NT2/D1 (cell line): ENCODE results near the gene ZNF524.

ENCODE experiments used
- DNase-seq: peaks from one replicate; pipeline ENCODE4 v3.0.0-alpha.2; 2011; ENCODE audit warnings: low read depth, low spot score
- H3K27me3 ChIP-seq: 2 replicates; pipeline ENCODE4 v1.6.0; 2011; ENCODE audit warnings: mild to moderate bottlenecking; ENCODE audit not compliant: insufficient read length, insufficient read depth
- H3K36me3 ChIP-seq: 2 replicates; pipeline ENCODE4 v1.6.1; 2011; ENCODE audit warnings: mild to moderate bottlenecking, low read length, mixed read lengths; ENCODE audit not compliant: insufficient read depth, insufficient read length
- H3K4me1 ChIP-seq: 2 replicates; pipeline ENCODE4 v1.5.1; 2011; ENCODE audit not compliant: insufficient read depth, insufficient read length
- H3K4me3 ChIP-seq: 2 replicates; pipeline ENCODE4 v1.5.1; 2011; ENCODE audit warnings: low read depth; ENCODE audit not compliant: insufficient read length
- H3K9ac ChIP-seq: 2 replicates; pipeline ENCODE4 v1.6.0; 2011; ENCODE audit warnings: low read depth; ENCODE audit not compliant: insufficient read length
- H3K9me3 ChIP-seq: 2 replicates; pipeline ENCODE4 v1.5.1; 2011; ENCODE audit warnings: mild to moderate bottlenecking, low read length; ENCODE audit not compliant: insufficient read depth
- SUZ12 ChIP-seq: IDR thresholded peaks from 2 replicates; pipeline ENCODE4 v1.6.1; 2011; ENCODE audit not compliant: insufficient read length, insufficient read depth; ENCODE audit errors: extremely low read depth
- YY1 ChIP-seq: IDR thresholded peaks from 2 replicates; pipeline ENCODE4 v1.6.1; 2011; ENCODE audit not compliant: insufficient read length, insufficient read depth
- ZNF274 ChIP-seq: IDR thresholded peaks from 2 replicates; pipeline ENCODE4 v1.6.1; 2011; ENCODE audit warnings: mild to moderate bottlenecking, low read depth, low read length

Gene ZNF524

DNA sequence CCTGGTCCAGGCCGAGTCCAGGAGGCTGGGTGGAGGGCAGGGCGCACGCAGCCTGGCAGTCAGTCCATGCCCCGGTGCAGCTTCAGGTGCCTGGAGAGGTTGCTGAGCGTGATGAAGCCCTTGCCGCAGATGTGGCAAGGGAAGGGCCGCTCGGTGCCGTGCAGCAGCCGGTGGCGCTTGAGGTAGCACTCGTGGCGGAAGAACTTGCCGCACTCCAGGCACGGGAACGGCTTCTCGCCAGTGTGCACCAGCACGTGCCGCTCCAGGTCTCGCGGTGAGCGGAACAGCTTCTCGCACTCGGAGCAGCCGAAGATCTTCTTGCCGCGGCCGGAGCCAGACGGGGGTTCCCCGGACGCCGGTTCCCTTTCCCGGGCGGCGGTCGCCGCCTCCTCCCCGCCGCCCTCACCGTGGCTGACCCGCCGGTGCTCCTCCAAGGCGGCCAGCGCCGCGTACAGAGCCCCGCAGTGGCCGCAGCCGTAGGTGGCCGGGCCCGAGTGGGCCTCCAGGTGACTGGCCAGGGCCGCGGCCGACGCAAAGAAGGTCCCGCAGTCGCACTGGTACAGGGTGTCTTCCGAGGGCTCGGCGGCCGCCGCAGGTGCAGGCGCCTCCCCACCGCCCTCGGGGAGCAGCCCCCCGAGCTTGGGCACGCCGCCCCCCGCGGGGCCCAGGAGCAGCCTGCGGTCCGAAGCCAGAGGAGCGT lies 7.5 kb upstream of the ZNF524 start:
- Histone ChIP-seq H3K36me3 (peaks cover 40% of the 10 kb centered on the region), H3K4me3 (no peak overlapping the region), H3K9ac (no peak overlapping the region), H3K27me3 (no peaks in the 10 kb centered on the region), H3K9me3 (no peaks in the 10 kb centered on the region), H3K4me1 (peaks cover 4% of the 10 kb centered on the region)
- TF ChIP-seq SUZ12: no peak
- TF ChIP-seq ZNF274: no peak
- TF ChIP-seq YY1: no peak
- no peak for DNase-seq

DNA sequence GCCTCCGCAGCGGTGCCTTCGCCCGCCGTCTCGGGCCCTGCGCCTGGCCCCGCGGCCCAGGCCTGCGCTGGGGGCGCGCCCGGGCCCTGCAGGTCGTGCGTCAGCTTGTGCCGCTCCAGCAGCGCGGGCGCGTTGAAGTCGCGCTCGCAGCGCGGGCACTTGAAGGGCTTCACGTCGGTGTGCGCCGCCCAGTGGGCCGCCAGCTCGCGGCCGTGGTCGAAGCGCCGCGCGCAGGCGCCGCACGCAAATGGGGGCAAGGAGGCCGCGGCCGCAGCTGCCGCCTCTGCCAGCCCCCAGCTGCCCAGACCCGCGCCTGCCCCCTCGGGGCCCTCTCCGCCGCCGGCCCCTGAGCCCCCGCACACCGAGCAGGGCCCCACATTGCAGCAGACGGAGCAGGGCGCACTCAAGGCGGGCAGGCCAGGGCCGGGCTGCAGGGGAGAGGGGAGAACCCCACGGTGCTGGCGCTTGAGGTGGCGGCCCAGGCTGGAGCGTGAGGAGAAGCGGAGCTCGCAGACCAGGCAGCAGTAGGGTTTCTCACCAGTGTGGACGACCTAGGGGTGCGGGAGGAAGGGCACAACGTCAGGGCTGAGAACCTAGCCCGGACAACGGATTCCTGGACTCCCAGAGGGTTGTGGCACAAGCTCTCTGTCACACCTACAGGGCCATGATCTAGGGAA lies 6.9 kb upstream of the ZNF524 start:
- Histone ChIP-seq H3K9ac (no peak overlapping the region), H3K4me1 (peaks cover 4% of the 10 kb centered on the region), H3K9me3 (no peaks in the 10 kb centered on the region), H3K36me3 (peaks cover 47% of the 10 kb centered on the region), H3K4me3 (no peak overlapping the region), H3K27me3 (no peaks in the 10 kb centered on the region)
- no peak for DNase-seq
- TF ChIP-seq SUZ12: no peak

GRCh38 chr19:55594996-55595545 lies 5.0 kb upstream of the ZNF524 start:
- no peaks in the 10 kb centered on the region for H3K27me3 ChIP-seq
- no peaks in the 10 kb centered on the region for H3K9me3 ChIP-seq
- H3K9ac ChIP-seq: no peak overlapping the region
- no peak overlapping the region for H3K4me3 ChIP-seq
- peaks cover 47% of the 10 kb centered on the region for H3K36me3 ChIP-seq
- TF ChIP-seq YY1 (no peak), SUZ12 (no peak), ZNF274 (no peak)
- H3K4me1 ChIP-seq: peaks cover 1% of the 10 kb centered on the region
- no peak for DNase-seq

DNA sequence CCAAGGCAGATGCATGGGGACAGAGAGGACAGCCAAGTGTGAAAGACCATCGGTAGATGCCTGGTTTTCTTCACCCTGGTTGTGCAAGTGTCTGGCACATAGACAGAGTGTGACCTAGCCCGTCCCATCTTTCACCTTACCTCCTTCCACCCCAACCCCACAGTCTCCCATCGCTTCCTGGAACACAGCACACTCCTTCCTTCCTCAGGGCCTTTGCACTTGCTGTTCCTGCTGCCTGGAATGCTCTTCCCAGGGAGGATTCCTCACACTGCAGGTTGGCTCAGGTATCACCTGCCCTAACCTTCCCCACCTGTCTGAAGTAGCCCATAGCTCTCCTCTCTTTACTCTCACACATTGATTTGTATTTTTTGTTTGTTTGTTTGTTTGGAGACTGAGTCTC lies 3.8 kb upstream of the ZNF524 start:
- Histone ChIP-seq H3K9ac (no peak overlapping the region), H3K36me3 (peaks cover 47% of the 10 kb centered on the region), H3K9me3 (no peaks in the 10 kb centered on the region), H3K4me3 (no peak overlapping the region), H3K27me3 (no peaks in the 10 kb centered on the region), H3K4me1 (no peaks in the 10 kb centered on the region)
- DNase-seq: no peak
- no peak for TF ChIP-seq SUZ12
- no peak for TF ChIP-seq ZNF274
- no peak for TF ChIP-seq YY1

- TF ChIP-seq ZNF274 (no peak), SUZ12 (no peak), YY1 (no peak)
- no peak overlapping the region for H3K4me3 ChIP-seq
These were observed 2.6 kb upstream of the ZNF524 start for GRCh38 chr19:55597501-55597921.

DNA sequence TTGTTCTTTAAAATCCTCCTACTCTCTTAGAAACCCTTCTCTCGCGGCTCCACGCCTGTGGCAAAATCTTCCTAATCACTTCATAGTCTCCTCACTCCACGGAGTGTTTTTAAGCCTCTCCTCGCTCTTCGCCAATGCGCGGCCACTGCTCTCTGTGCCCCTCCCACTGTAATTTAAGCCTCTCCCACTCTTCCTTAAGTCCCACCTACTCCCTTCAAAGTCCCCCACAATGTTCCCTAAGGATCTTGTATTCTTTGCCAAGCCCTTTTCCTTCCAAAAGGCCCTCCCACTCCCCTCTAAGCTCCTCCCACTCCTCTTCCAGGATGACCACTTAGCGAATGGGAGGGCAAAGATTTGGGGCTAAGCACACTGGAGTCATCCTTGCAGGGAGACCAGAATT lies 2.1 kb upstream of the ZNF524 start:
- Histone ChIP-seq H3K4me1 (no peaks in the 10 kb centered on the region), H3K9ac (no peak overlapping the region), H3K9me3 (no peaks in the 10 kb centered on the region), H3K36me3 (peaks cover 37% of the 10 kb centered on the region), H3K4me3 (no peak overlapping the region), H3K27me3 (no peaks in the 10 kb centered on the region)
- TF ChIP-seq ZNF274 (no peak), SUZ12 (no peak), YY1 (no peak)
- no peak for DNase-seq

More at GRCh38 chr19:55597501-55597921, 2.6 kb upstream of the ZNF524 start:
- no peak for DNase-seq
- H3K9ac ChIP-seq: no peak overlapping the region
- no peaks in the 10 kb centered on the region for H3K9me3 ChIP-seq
- no peaks in the 10 kb centered on the region for H3K27me3 ChIP-seq
- no peaks in the 10 kb centered on the region for H3K4me1 ChIP-seq
- H3K36me3 ChIP-seq: peaks cover 40% of the 10 kb centered on the region

- H3K27me3 ChIP-seq: no peaks in the 10 kb centered on the region
- peak overlapping the region; percentile 77 for H3K9ac ChIP-seq
- peak overlapping the region; percentile 75 for H3K4me3 ChIP-seq
- H3K4me1 ChIP-seq: no peaks in the 10 kb centered on the region
- peak; percentile 89 for DNase-seq
- H3K36me3 ChIP-seq: peaks cover 31% of the 10 kb centered on the region
- no peaks in the 10 kb centered on the region for H3K9me3 ChIP-seq
- TF ChIP-seq YY1 (no peak), SUZ12 (no peak), ZNF274 (no peak)
These were observed 1.2 kb upstream of the ZNF524 start for GRCh38 chr19:55598719-55599467.
